HG02970 (cell line): ENCODE data around the gene CRIP2.

Experiments
- ATAC-seq: cut with Tn5 transposase; IDR thresholded peaks from one replicate; pipeline ENCODE4 v1.9.1; 2021; ENCODE audit warnings: mild to moderate bottlenecking, moderate library complexity, moderate number of reproducible peaks; ENCODE audit not compliant: unreplicated experiment, low FRiP score

CRIP2 gene, protein sequence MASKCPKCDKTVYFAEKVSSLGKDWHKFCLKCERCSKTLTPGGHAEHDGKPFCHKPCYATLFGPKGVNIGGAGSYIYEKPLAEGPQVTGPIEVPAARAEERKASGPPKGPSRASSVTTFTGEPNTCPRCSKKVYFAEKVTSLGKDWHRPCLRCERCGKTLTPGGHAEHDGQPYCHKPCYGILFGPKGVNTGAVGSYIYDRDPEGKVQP

DNA sequence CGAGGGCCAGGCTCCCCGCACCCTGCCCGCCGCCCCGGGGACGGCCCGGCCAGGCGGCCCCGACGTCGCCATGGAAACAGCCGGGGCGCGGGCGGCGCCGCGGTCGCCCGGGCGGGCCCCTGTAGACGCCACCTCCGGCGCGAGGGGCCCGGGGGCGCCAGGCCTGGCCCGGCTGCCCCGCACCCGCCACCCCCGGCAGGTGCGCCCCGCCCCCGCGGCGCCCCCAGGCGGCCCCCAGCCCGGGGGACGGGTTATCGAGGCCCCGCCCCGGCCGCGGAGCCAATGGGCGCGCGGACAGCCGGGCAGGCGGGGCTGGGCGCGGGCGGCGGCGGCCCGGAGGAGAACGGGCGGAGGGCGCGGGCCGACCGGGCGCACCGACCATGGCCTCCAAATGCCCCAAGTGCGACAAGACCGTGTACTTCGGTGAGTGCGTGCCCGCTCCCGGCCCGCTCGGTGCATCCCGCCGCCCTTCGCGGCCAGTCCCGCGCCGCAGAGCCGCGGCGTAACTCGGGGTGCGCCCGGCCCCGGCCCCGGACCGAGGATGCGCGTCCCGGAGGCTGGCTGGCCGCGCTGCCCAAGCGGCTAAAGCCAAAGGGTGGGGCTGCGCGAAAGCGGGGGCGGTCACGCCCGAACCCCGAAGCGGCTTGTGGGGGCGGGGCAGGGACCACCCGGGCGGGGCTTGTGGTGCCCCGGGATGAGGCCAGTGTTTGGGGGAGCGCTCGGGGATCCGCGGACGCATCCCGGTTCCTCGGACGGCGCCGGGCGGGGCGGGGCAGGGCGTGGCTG is at the start of gene CRIP2:
Gene CRIP2 (plus strand): TSS at position 339 of the 786 bp plus-strand sequence. CDS start 42 bp downstream, at position 381.
- ATAC-seq = no peak

DNA sequence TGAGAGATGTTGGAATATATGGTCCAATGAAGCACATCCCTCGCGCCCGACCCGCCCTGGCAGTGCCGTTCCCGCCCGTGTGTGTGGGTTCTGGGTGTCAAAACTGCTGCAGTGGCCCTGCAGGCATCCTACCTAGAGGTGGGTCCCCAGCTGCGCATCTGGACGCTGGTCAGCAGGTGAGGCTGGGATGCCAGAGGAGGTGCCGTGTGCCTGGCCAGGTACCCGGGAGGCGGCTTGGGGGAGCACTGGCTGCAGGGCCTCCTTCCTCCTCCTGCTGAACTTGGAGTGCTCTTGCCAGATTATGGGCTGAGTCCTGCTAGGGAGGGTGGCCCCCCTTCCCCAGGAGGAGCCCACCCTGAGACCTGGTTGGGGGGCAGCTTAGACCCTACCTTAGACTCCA is 49.8 kb upstream of the CRIP2 start:
- ATAC-seq = no peak

DNA sequence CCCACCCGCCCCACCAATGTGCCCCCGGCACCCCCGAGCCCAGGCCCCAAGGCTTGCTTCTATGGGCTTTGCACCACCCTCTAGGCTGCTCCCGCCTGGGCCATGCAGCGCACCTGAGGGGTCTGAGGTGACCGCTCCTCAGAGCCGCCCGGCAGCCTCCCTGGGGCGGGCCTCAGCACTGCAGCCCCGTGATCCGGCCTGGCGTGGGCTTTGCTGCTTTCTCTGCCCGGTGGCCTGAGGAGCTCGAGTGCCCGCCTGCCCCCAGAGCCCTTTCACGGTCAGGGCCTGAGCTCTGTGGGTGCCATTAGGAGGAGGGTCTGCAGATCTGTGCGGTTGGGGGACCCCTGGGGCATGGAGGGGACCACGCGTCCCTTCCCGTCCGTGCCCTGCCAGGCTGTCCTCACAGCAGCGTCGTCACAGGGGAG is 48.8 kb upstream of the CRIP2 start:
- ATAC-seq = no peak

DNA sequence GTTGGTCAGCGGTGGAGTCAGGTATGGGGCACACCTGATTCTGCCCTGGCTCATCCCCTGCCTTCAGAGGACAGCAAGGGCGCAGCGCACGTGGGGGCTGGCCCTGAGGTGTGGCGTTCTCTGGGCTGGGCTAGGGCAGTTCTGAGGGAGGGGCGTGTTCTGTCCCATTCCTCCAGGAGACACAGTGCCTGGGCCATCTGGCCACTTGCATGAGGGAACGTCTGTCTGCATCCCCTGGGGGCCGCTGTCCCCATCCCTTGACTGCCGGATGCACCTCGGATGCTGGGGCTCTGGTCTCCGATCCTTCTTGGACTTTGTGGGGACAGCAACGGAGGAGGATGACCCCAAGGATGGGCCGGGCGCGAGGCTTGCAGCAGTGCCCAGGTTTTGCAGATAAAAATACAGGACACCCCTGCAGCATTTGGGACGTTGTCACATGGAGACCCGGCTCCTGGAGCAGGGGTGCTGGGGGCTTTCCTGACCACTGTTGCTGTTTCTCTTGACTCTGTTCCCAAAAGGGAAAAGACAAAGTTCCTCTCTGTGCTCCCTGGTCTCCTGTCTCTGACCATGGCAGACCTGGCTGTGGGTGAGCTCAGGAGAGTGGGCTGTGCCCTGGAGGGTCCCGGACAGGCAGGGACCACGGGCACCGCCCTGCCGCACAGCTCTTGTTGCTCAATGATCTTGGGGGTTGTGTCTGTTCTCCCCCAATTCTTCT is 48.0 kb upstream of the CRIP2 start:
- ATAC-seq = no peak

DNA sequence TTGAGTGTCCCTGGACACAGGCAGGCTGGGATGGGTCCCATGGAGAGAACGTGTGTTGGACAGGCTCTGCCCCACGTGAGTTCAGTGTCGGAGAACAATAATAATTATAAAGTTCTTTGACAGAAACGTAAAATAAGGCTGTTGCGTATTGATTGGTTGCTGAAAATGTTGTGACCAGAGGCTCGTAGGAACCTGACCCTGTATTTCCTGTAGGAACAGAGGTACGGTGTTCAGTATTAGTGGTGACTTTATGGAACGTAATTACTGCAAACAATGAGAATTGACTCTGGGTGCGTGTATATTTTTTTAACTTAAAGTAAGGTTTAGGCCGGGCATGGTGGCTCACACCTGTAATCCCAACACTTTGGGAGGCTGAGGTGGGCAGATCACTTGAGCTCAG is 47.2 kb upstream of the CRIP2 start:
- ATAC-seq = no peak

DNA sequence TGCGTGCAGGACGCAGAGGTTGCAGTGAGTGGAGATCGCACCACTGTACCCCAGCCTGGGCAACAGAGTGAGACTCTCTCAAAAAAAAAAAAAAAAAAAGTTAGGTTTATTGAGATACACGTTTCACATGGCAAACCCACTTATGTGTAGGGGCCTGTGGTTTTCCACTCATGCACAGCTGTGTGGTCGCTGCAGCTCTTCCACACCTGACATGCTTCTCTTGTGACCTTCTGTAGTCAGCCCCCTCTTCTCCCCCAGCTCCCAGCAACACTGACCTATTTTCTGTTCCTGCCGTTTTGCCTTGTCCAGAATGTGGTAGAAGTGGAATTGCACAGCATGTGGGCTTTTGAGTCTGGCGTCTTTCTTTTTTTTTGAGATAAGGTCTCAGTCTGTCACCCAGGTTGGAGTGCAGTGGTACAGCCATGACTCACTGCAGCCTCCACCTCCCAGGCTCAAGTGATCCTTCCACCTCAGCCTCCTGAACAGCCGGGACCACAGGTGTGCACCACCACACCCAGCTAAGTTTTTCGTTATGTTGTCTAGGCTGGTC is 46.6 kb upstream of the CRIP2 start:
- ATAC-seq = no peak

DNA sequence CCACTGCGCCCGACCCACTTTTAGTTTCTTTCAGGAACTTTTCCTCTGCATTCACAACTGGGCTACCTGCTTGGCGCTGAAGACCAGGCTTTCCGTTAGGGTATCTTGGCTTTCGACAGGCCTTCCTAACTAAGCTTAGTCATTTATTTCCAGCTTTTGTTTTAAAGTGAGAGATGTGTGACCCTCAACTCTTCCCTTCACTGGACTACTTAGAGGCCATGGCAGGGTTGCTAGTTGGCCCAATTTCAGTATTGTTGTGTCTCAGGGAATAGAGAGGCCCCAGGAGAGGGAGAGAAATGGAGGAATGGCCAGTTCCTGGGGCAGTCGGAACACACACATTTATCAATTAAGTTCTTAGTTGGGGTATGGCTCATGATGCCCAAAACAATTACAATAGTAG is 44.6 kb upstream of the CRIP2 start:
- ATAC-seq = no peak

DNA sequence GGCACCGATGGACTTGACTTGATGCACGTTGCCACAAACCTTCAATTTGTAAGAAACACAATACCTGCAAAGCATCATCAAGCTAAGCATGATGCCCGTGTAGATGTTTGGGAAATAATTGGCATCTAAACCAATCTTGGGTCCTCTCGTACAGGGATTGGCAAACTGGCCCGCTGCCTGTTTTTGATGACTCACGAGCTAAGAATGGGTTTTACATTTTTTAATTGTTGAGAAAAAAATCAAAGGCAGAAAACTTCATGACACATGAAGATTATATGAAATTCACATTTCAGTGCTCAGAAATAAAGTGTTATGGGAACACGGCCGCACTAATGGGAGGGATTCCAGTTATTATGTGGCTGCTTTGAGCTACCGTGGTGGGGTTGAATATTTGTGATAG is 44.1 kb upstream of the CRIP2 start:
- ATAC-seq = no peak

DNA sequence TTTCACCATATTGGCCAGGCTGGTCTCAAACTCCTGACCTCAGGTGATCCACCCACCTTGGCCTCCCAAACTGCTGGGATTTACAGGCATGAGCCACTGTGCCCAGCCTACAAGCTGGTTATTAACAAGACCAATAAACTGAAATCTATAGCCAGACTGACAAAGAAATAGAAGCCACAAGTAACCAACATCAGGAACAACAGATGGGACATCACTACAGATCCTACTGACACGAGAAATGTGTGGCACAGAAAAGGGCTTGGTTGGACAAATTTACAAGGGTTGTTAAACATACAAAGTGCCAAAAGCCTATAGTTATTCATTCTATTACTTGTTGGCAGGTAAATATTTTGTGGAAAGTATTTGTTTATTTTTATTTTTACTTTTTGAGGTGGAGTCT is 43.4 kb upstream of the CRIP2 start:
- no peak for ATAC-seq

DNA sequence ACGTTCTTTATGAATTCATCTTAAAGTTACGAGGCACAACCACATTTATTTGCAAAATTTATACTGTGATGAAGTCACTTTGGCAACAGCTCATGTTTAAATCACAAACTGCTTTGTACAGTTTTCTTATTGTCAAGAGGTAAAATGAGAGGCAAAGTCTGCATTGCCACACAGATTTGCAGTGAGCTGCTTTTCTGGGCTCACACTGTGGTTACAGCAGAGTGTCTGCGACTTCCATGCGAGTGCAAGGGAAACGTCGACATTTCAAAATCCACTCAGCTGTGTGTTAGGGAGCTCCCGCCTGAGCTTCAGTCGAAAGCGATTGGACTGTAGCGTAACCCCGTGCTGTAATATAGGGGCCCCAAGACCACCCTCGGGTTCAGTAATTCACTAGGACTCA is 42.0 kb upstream of the CRIP2 start:
- no peak for ATAC-seq

DNA sequence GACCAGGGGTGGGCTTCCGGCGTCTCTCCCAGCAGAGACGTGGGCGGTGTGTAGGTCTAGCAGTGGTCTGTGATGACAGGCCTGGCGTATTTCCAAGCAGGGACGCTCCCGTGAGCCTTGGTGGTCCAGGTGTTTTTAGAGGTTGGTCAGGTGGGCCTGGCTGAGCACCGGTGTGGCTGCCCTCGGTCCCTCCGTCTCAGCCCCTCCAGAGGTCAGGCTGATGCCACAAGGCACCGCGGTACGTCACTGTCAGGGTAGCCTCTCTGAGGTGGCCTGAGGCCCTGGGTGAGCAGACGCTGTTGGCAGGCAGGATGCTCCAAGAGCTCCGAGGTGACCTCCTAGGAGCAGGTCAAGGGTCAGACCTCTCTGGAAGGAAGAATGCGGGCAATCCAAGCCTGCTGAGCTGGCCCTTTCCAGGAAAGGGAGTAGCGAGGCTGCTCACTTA is 41.4 kb upstream of the CRIP2 start:
- ATAC-seq = no peak

DNA sequence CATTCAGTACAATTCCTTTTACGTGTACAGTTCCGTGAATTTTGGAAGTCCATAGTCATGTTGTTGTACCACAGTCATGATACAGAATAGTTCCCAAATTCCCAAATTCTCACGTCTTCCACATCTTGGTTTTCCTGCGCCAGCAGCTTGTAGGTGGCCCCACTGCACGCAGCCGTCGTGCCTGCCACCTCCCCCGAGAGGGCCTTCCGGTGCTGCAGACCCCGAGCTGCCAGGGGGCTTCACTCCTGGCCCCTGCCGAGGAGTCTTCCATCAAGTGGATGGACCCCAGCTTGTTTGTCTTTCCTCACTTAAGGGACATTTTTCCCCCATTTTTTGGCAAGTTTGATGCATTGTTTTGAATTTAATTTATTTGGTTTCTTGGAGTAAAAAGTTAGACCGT is 38.2 kb upstream of the CRIP2 start:
- ATAC-seq = no peak

DNA sequence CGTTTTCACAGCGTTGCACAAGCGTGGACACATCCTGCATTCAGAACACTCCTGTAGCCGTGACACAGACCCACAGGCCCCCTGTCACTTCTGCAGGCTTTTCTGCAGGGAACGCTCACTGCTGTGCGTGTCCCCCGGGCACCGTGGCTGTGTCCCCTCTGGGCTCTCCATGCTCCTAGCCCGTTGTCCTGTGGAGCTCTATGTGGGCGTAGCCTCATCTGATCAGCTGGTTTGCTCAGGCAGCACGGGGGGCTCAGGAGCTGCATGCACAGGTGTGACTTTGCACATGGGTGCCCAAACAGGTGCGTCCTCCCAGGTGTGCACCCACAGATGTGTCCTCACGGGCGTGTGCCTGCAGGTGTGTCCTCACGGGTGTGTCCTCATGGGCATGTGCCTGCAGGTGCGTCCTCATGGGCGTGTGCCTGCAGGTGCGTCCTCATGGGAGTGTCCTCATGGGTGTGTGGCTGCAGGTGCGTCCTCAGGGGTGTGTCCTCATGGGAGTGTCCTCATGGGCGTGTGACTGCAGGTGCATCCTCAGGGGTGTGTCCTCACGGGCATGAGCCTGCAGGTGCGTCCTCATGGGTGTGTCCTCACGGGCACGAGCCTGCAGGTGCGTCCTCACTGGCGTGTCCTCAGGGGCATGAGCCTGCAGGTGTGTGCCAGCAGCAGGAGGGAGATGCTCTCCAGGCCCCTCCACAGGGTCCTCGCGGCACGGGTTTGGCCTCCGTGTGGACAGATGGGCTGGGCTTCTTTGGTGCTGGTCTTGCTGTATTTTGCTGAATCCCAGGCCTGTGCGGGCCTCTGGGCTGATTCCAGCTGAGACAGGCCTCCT is 37.5 kb upstream of the CRIP2 start:
- ATAC-seq = no peak

DNA sequence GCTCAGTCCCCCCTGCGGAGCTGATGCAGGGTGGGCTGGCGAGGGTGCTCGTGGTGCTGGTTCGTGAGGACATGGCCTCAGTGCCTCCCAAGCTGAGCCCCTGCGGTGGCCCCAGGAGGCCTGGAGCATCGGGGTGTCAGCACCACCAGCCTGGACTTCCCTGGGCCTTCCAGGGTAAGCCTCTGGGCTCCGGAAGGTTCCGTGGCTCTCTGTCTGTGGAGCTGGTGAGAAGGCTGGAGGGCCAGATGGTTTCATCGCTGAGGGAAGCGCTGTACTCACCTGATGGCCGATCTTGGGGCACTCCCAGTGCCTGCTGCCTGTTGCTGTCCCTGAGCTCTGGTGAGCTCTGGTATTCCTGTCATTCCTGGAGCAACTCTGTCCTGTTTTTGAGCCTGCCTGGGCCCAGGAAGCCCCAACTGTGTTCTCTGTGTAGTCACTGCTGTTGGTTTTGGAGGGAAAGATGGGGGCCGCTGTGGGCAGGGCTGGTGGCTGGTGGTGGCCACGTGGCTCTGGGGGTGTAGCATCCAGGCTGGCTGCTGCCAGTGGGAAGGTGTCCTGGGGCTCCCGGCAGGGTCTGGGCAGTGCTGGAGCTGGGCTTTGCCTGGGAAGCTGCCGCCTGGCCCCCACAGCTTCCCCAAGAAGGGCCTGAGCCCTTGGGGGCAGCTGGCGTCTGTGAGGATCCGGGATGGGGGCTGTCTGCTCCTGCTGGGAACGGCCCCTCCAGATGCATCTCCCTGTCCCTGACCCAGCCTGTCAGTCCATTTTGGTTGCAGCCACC is 36.7 kb upstream of the CRIP2 start:
- no peak for ATAC-seq

DNA sequence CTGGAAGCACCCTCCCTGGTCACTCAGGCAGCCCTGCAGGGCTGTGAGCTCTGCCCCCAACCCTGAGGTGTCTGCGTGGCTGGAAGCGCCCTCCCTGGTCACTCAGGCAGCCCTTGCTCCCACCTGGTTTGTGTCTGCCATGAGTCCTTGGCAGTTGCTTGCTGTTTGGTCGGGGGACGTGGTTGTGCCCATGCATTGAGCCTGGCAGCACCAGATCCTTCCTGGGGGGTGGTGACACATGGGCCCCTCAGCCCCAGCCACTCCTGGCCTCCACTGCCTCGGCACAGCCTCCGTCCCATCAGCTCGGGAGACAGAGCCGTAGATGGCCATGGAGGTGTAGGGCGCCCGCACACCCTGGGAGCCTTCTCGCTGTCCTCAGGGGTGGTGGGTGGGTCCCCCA is 35.4 kb upstream of the CRIP2 start:
- no peak for ATAC-seq

DNA sequence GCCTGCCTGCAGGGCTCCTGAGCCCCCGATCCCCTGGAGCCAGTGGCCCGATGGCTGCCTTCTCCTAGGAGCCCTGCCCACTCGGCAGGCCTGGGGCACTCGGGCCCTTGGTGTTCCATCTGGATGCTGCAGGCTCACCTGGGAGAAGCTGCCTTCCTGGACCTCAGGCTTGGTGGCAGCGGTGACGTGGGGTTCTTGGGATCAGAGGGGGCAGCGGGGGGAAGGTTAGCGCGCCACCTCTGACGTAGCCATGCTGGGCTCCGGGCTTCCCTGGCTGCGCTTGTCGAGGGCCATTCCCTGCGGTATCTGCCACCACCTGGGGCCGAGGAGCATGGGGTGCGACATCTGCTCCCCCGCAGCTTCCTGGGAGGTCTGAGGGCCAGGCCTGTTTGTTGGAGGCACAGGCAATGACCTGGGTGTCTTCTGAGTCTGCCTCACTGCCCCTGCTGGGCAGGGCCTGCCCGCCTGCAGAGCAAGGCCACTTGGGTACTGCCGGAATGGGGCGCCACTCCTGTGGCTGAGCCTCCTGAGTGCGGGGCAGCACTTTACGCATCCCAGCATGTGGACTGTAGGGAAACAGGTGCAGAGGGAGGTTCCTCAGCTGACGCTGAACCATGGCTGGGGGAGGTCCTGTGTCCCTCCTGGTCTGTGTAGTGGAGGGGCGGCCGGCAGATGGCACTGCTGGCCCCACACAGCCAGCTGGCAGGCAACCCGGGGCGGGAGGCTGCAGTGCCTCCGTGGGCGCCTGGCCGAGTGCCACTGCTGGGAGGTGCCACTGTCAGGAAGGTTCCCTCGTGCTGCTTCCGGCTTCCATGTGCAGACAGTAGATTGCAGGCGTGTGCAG is 34.7 kb upstream of the CRIP2 start:
- no peak for ATAC-seq

DNA sequence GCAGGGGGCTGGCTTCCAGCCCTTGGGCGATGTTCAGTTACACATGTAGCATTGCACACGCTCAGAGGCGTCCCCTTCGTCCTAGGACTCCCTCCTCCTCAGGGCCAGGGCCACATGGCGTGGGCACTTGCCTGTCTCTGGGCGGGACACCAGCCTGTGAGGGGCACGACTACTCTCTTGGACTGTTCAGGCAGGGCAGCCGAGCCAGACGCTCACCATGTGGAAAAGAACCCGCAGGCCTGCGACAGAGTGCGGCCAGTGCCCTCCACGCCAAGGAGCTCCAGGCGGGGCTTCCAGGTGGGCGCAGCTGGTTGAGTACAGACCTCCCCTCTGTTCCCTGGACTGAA is 34.1 kb upstream of the CRIP2 start:
- ATAC-seq = no peak

DNA sequence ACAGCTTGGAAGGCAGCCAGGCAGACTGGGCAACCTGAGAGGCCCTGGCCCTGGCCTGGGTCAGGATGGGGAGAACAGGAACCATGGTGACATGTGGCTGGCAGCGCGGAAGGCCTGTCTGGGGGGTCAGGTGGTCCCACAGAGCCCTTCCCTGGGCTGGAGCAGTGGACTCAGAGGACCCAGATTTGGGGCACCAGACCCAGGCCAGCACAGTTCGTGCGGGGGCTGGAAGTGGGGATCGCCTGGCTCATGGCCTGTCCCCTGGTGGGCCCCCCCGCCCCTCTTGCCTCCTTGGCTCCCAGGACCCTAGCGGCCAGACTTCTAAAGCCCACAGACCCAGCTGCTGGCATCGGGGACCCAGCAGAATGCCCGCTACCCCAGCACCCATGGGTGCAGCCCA is 33.6 kb upstream of the CRIP2 start:
- ATAC-seq = no peak

DNA sequence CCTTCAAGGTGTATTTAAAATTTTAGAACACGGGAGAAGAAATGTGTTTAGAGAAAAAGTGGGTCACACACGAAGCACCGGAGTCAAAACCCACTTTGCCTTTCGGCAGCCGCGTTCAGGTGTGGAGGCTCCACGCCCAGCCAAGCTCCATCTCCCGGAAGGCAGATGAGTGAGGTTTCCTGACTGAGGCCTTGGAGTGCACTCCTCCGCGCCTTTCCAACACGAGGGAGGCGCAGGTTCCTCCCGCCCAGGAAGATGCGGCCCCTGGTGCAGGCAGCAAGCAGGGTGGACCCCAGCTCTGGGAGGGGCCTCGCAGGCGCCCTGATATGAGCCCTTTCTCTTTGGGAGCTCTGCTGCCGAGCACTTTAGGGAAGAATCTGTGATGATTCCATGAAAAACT is 32.5 kb upstream of the CRIP2 start:
- no peak for ATAC-seq
